Body of pancreas (tissue), 4 donors: ENCODE results near the gene FLRT2. TPM values are rescaled to one million over a fixed set of nuclear protein-coding genes. Genes with fewer than 3 reads are reported as not detected.

Source experiments
- ATAC-seq: fragments of 150-250 bp; one replicate; pipeline ENCODE4 v1.9.1; 2016
- DNase-seq, 4 donors: peaks; one replicate each; pipeline ENCODE4 v3.0.0-alpha.2; 2019
- H3K27ac ChIP-seq, 4 donors: fragments of 200-600 bp; sonication (generic); 1 replicate in 3 of 4; 2 replicates in 1 of 4; pipeline versions ENCODE4 v1.5.1 to v1.6.1; 2016 to 2019; ENCODE audit warnings: mild to moderate bottlenecking in 1 of 4, mixed read lengths in 1 of 4, moderate library complexity in 1 of 4
- H3K27me3 ChIP-seq, 2 donors: fragments of 200-600 bp; sonication (generic); one replicate each; pipeline ENCODE4 v1.6.0; 2016; ENCODE audit warnings: mild to moderate bottlenecking in 1 of 2
- H3K36me3 ChIP-seq, 2 donors: fragments of 200-600 bp; sonication (generic); replicated peaks in 1 of 2; 2 replicates each; pipeline ENCODE4 v1.5.1; 2016; ENCODE audit warnings: low read depth in 2 of 2; ENCODE audit not compliant: insufficient read depth in 1 of 2
- H3K4me1 ChIP-seq: fragments of 200-600 bp; sonication (generic); one replicate; pipeline ENCODE4 v1.6.0; 2016
- H3K4me3 ChIP-seq, 2 donors: fragments of 200-600 bp; sonication (generic); 1 replicate in 1 of 2; 2 replicates in 1 of 2; pipeline ENCODE4 v1.5.1; 2016 to 2019
- H3K9me3 ChIP-seq, 3 donors: fragments of 200-600 bp; sonication (generic); 1 replicate in 2 of 3; 2 replicates in 1 of 3; pipeline ENCODE4 v1.5.1; 2016
- POLR2A ChIP-seq, 3 donors: fragments of 450-650 bp; IDR thresholded peaks; one replicate each; pipeline ENCODE4 v1.6.1; 2016; ENCODE audit warnings: antibody characterized with exemption in 3 of 3, mild to moderate bottlenecking in 2 of 3
- WGBS, 2 donors: methylation state at CpG; one replicate each; pipeline ENCODE4 v1.1.5; 2017; 5-methylcytosine and 5-hydroxymethylcytosine counted together
- intact Hi-C: fragments of 100-400 bp; cut with DNase I; formaldehyde crosslinking; loops from one replicate; pipeline ENCODE4 v1.15.1; 2023
- total RNA-seq, 2 donors: library from RNA; depleted of rRNA; stranded (reverse); fragments of >200 nt; gene quantifications; one replicate each; pipeline ENCODE4 v1.1.0, GENCODE V29; 2016
- TF ChIP-seq, protein P1 (sequence below), 7 experiments: fragments of 450-650 bp in 4 of 7; fragments of 200-600 bp in 3 of 7; sonication (generic) in 3 of 7; IDR thresholded peaks; one replicate each; pipeline ENCODE4 v1.5.1; 2016 to 2019; ENCODE audit warnings: antibody characterized with exemption in 7 of 7

The FLRT2 gene
- total RNA-seq, 2 donors from 2014 or later = 37.6 to 114 TPM

DNA sequence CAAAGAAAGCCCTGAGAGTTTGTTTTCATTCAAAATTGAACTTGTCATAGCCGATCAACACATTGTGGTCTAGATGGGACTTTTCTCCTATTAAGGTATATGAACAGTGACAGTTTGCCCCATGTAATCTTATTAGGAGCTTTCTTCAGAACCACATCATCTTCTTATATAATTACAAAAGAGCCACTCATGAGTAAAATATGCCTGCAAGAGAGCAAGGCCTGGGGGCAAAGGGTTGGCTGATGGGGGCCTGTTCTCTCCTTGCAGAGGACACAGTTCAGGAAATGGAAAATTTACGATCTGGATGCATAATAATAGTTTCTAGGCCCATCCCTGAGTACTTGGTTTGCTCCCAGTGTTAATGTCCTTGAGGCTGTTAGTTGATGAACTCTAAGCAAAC lies 87.8 kb downstream of the FLRT2 start:
- Histone ChIP-seq H3K27ac (no peak overlapping the region), H3K4me1 (peaks cover 30% of the 10 kb centered on the region), H3K36me3 (peaks cover 22 to 24% of the 10 kb centered on the region in 2 donors), H3K4me3 (no peak overlapping the region), H3K9me3 (no peaks in the 10 kb centered on the region), H3K27me3 (no peaks in the 10 kb centered on the region)
- intact Hi-C loops = no loop called here
- WGBS, 2 donors = 71 to 77% methylated on average over 2 of the region's 2 CpGs
- ATAC-seq = no peak
- DNase-seq = no peak
- TF ChIP-seq POLR2A (IDR thresholded peaks at IDR 0.05) = no peak
- TF ChIP-seq, protein P1, sequence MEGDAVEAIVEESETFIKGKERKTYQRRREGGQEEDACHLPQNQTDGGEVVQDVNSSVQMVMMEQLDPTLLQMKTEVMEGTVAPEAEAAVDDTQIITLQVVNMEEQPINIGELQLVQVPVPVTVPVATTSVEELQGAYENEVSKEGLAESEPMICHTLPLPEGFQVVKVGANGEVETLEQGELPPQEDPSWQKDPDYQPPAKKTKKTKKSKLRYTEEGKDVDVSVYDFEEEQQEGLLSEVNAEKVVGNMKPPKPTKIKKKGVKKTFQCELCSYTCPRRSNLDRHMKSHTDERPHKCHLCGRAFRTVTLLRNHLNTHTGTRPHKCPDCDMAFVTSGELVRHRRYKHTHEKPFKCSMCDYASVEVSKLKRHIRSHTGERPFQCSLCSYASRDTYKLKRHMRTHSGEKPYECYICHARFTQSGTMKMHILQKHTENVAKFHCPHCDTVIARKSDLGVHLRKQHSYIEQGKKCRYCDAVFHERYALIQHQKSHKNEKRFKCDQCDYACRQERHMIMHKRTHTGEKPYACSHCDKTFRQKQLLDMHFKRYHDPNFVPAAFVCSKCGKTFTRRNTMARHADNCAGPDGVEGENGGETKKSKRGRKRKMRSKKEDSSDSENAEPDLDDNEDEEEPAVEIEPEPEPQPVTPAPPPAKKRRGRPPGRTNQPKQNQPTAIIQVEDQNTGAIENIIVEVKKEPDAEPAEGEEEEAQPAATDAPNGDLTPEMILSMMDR (IDR thresholded peaks at IDR 0.05) = no peak

DNA sequence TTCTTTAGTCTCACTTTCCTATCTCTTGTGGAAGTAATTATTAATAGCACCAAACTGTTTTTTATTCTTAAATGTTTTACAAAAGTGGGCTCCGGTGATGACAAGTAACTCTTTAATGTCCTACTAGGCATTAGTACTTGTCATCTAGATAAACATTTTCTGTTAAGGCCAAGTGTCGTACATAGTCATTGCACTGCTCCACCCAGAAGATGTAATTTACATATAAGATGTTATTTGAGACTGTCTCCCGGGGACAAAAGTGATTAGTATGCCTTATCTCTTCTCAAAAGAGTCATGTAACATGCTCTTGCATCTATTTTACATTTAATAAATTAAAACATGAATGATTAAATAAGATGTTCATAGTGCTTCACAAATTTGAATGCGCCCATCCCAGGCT lies 88.4 kb downstream of the FLRT2 start:
- 73 to 78% methylated on average over 4 of the region's 4 CpGs for WGBS, 2 donors
- TF ChIP-seq, protein P1 (IDR thresholded peaks at IDR 0.05) = no peak
- TF ChIP-seq POLR2A (IDR thresholded peaks at IDR 0.05) = no peak
- ATAC-seq = no peak

DNA sequence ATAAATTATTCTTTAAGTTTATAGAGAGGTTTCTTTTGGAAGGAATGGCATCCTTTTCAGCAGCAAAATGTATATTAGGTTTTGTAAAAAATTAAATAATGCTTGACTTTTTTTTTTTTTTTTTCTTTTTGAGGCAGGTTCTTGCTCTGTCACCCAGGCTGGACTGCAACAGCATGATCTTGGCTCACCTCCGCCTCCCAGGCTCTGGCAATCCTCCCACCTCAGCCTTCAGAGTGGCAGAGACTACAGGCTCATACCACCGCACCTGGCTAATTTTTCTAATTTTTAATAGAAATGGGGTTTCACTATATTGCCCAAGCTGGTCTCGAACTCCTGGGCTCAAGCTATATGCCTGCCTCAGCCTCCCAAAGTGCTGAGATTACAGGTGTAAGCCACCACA lies 89.0 kb downstream of the FLRT2 start:
- no peak for DNase-seq
- no peak for TF ChIP-seq POLR2A (IDR thresholded peaks at IDR 0.05)
- TF ChIP-seq, protein P1 (IDR thresholded peaks at IDR 0.05) = no peak
- Histone ChIP-seq H3K27me3 (no peaks in the 10 kb centered on the region), H3K36me3 (peaks cover 27 to 30% of the 10 kb centered on the region in 2 donors), H3K4me1 (peaks cover 22% of the 10 kb centered on the region), H3K27ac (no peak overlapping the region), H3K9me3 (no peaks in the 10 kb centered on the region), H3K4me3 (no peak overlapping the region)
- WGBS, 2 donors = 78 to 79% methylated on average over 3 of the region's 3 CpGs
- ATAC-seq = no peak
- intact Hi-C loops = no loop called here

More for the DNA sequence above, 88.4 kb downstream of the FLRT2 start:
- Histone ChIP-seq H3K4me1 (peaks cover 28% of the 10 kb centered on the region), H3K27ac (no peak overlapping the region), H3K27me3 (no peaks in the 10 kb centered on the region), H3K9me3 (no peaks in the 10 kb centered on the region), H3K36me3 (peaks cover 27 to 30% of the 10 kb centered on the region in 2 donors), H3K4me3 (no peak overlapping the region)
- intact Hi-C loops = no loop called here
- no peak for DNase-seq

DNA sequence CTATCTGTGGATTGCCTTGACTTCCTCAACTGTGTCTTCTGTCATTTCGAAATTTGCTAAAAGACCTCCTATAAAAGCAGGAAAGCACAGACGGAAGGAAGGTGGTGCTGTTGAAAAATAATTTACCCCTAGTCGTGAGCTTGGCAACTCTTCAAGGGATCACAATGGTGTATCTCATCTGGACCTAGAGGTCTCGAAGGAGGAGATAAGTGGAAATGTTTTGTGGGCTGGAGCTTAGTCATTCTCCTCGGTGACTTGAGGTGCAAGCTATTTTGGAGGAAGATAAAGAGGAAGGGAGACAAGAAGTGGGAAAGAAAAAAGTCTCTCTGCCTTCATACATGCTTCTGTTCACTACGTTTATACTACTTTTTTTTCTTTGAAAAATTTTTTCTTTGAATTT lies 89.9 kb downstream of the FLRT2 start:
- H3K27ac ChIP-seq = no peak overlapping the region
- peaks cover 13% of the 10 kb centered on the region for H3K4me1 ChIP-seq
- intact Hi-C loops = no loop called here
- 51 to 62% methylated on average over 6 of the region's 6 CpGs for WGBS, 2 donors
- ATAC-seq = no peak
- no peaks in the 10 kb centered on the region for H3K9me3 ChIP-seq
- peaks cover 27 to 30% of the 10 kb centered on the region in 2 donors for H3K36me3 ChIP-seq
- no peak for DNase-seq
- H3K27me3 ChIP-seq = no peaks in the 10 kb centered on the region
- H3K4me3 ChIP-seq = no peak overlapping the region
- TF ChIP-seq, protein P1 (IDR thresholded peaks at IDR 0.05) = no peak
- TF ChIP-seq POLR2A (IDR thresholded peaks at IDR 0.05) = no peak

DNA sequence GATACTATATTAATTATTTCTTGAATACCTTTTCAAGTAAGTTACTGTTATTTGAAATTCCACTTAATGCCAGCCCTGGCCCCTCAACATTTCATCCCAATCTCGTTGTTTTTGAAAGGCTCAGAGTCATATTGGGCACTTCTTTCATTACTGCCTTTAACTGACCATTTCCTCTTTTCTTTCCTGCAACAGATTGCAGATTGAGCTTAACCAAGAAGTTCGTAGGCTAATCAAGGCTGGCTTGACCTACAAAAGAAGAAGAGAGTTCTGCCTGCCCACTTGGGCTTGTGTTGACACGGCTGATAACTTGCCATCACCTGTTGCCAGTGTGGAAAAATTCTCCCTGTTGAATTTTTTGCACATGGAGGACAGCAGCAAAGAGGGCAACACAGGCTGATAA lies 91.0 kb downstream of the FLRT2 start:
- no peak for ATAC-seq

More for the DNA sequence above, 91.0 kb downstream of the FLRT2 start:
- Histone ChIP-seq H3K36me3 (peaks cover 27 to 30% of the 10 kb centered on the region in 2 donors), H3K27me3 (no peaks in the 10 kb centered on the region), H3K4me3 (no peak overlapping the region), H3K4me1 (peaks cover 3% of the 10 kb centered on the region), H3K27ac (no peak overlapping the region), H3K9me3 (no peaks in the 10 kb centered on the region)
- intact Hi-C loops = no loop called here
- 60 to 62% methylated on average over 3 of the region's 3 CpGs for WGBS, 2 donors
- TF ChIP-seq, protein P1 (IDR thresholded peaks at IDR 0.05) = no peak
- TF ChIP-seq POLR2A (IDR thresholded peaks at IDR 0.05) = no peak
- DNase-seq = no peak
